Lung (tissue), 12 donors: Measurements from ENCODE around the gene ERP27. TPM values are rescaled to one million over a fixed set of nuclear protein-coding genes. Genes with fewer than 3 reads are reported as not detected.
A peak's percentile ranks its signal among the peaks of the same experiment; 100 is the strongest.

Experiments used
- ATAC-seq: fragments of 200-7000 bp; cut with Tn5 transposase; one replicate; pipeline ENCODE4 v1.9.1; 2020; ENCODE audit warnings: moderate number of reproducible peaks; ENCODE audit not compliant: insufficient read depth, low FRiP score
- DNase-seq, 3 donors: peaks; one replicate each; pipeline ENCODE4 v3.0.0-alpha.2; 2013 to 2017
- H3K27ac ChIP-seq, 2 donors: one replicate each; pipeline ENCODE4 v1.5.1; 2013; ENCODE audit warnings: mild to moderate bottlenecking in 2 of 2, moderate library complexity in 2 of 2, control low read depth in 1 of 2, inconsistent platforms in 1 of 2, low read depth in 1 of 2, low read length in 1 of 2
- H3K27me3 ChIP-seq, 3 donors: one replicate each; pipeline ENCODE4 v1.5.1; 2013; ENCODE audit warnings: low read length in 2 of 3; ENCODE audit not compliant: control insufficient read depth in 3 of 3, insufficient read depth in 3 of 3
- H3K36me3 ChIP-seq, 4 donors: one replicate each; pipeline ENCODE4 v1.5.1; 2013; ENCODE audit warnings: low read length in 4 of 4, mild to moderate bottlenecking in 1 of 4, moderate library complexity in 1 of 4; ENCODE audit not compliant: control insufficient read depth in 4 of 4, insufficient read depth in 4 of 4
- H3K4me1 ChIP-seq, 5 donors: one replicate each; pipeline ENCODE4 v1.5.1; 2013; ENCODE audit warnings: low read length in 5 of 5, mild to moderate bottlenecking in 2 of 5, moderate library complexity in 1 of 5; ENCODE audit not compliant: control insufficient read depth in 5 of 5, insufficient read depth in 5 of 5
- H3K4me3 ChIP-seq: one replicate; pipeline ENCODE4 v1.5.1; 2013; ENCODE audit warnings: mild to moderate bottlenecking, control low read depth, moderate library complexity
- H3K9ac ChIP-seq, 2 donors: one replicate each; pipeline ENCODE4 v1.5.1; 2013; ENCODE audit warnings: low read length in 2 of 2, control low read depth in 1 of 2; ENCODE audit not compliant: insufficient read depth in 1 of 2
- H3K9me3 ChIP-seq, 4 donors: one replicate each; pipeline ENCODE4 v1.5.1; 2013; ENCODE audit warnings: low read length in 3 of 4, mild to moderate bottlenecking in 1 of 4, moderate library complexity in 1 of 4; ENCODE audit not compliant: control insufficient read depth in 4 of 4, insufficient read depth in 3 of 4
- CTCF ChIP-seq: IDR thresholded peaks from 2 replicates; pipeline ENCODE4 v1.5.1; 2012; ENCODE audit warnings: mild to moderate bottlenecking; ENCODE audit errors: control extremely low read depth, extremely low read depth
- WGBS, 2 donors: extraction: QIAGEN DNeasy Blood & Tissue Kit; methylation state at CpG; one replicate each; pipeline ENCODE4 v1.1.7; 2013; 5-methylcytosine and 5-hydroxymethylcytosine counted together
- polyA plus RNA-seq, 2 donors: library from polyadenylated mRNA; stranded (reverse); fragments of 200-250 nt; gene quantifications; one replicate each; pipeline ENCODE4 v1.2.1, GENCODE V29; 2013
- total RNA-seq, 2 donors: library from RNA; depleted of rRNA in 1 of 2; stranded (reverse); fragments of >200 nt in 1 of 2; gene quantifications; one replicate each; pipeline ENCODE4 v1.2.1, GENCODE V29; 2014 to 2021
- donor health status: control.
- donor health status: control.
- donor health status: Bipolar disorder and iron deficiency.
- donor health status: healthy.
- donor health status: DM: yes; HTN: yes; CAD: no.

ERP27 gene
- total and polyA plus RNA-seq, 4 donors: 1.9 to 64.6 (median 10.4) TPM

GRCh38 chr12:14890701-14891100, 47.6 kb downstream of the ERP27 start:
- no peak for ATAC-seq
- no peaks in the 10 kb centered on the region for H3K9me3 ChIP-seq
- WGBS, 2 donors: 79 to 87% methylated on average over 5 of the region's 5 CpGs
- H3K36me3 ChIP-seq: no peaks in the 10 kb centered on the region
- peaks cover 4 to 58% (median 5%) of the 10 kb centered on the region in 5 donors for H3K4me1 ChIP-seq
- no peak overlapping the region for H3K27ac ChIP-seq
- DNase-seq: peak; percentile 64 to 86 (median 71)
- H3K4me3 ChIP-seq: no peak overlapping the region
- no peaks in the 10 kb centered on the region for H3K27me3 ChIP-seq
- no peak for TF ChIP-seq CTCF
- H3K9ac ChIP-seq: no peak overlapping the region

- 51 to 71% methylated on average over 6 of the region's 6 CpGs for WGBS, 2 donors
- Histone ChIP-seq H3K27me3 (no peaks in the 10 kb centered on the region), H3K9ac (no peak overlapping the region), H3K27ac (peak overlapping the region; percentile 6 to 38), H3K4me3 (no peak overlapping the region), H3K9me3 (no peaks in the 10 kb centered on the region), H3K4me1 (peaks cover 0 to 58% (median 7%) of the 10 kb centered on the region in 5 donors), H3K36me3 (peaks cover 0 to 1% (median 0%) of the 10 kb centered on the region in 4 donors)
- DNase-seq (peak in 1 of 3 donors; percentile 43), ATAC-seq (no peak)
- no peak for TF ChIP-seq CTCF
Measured at GRCh38 chr12:14886271-14886670, 52.1 kb downstream of the ERP27 start.

GRCh38 chr12:14885718-14886221, 52.6 kb downstream of the ERP27 start, which contains the start of gene MGP:
Gene MGP, minus strand, starts transcription at chr12:14885854. Its CDS starts 63 bp downstream, at chr12:14885791.
- Histone ChIP-seq H3K27me3 (no peaks in the 10 kb centered on the region), H3K4me1 (peaks cover 0 to 54% (median 7%) of the 10 kb centered on the region in 5 donors), H3K9ac (peak within 1 kb of the TSS in 1 of 2 donors; percentile 73), H3K4me3 (no peak within 1 kb of the TSS), H3K27ac (peak within 1 kb of the TSS; percentile 79 to 85), H3K36me3 (peaks cover 0 to 1% (median 0%) of the 10 kb centered on the region in 4 donors), H3K9me3 (no peaks in the 10 kb centered on the region)
- WGBS, 2 donors: 32 to 45% methylated on average over 6 of the region's 6 CpGs
- peak; percentile 42 for ATAC-seq
- no peak for TF ChIP-seq CTCF
- peak; percentile 34 to 78 (median 67) for DNase-seq
